Esophagus muscularis mucosa (tissue), 4 donors: ENCODE results near the gene KRT86.

Experiments
- EP300 ChIP-seq: sonication (generic); formaldehyde crosslinking; IDR thresholded peaks from one replicate; pipeline ENCODE4 v1.6.1; 2017; ENCODE audit warnings: antibody characterized with exemption
- POLR2A ChIP-seq: fragments of 450-650 bp; IDR thresholded peaks from one replicate; pipeline ENCODE4 v1.6.1; 2017; ENCODE audit warnings: antibody characterized with exemption, moderate library complexity, mild to moderate bottlenecking, low read depth
- TF ChIP-seq, protein P1 (sequence below), 3 experiments: fragments of 200-600 bp in 2 of 3; fragments of 450-650 bp in 1 of 3; sonication (generic) in 2 of 3; IDR thresholded peaks; one replicate each; pipeline ENCODE4 v1.5.1; 2017 to 2019; ENCODE audit warnings: antibody characterized with exemption in 3 of 3, mild to moderate bottlenecking in 2 of 3, moderate library complexity in 1 of 3

DNA sequence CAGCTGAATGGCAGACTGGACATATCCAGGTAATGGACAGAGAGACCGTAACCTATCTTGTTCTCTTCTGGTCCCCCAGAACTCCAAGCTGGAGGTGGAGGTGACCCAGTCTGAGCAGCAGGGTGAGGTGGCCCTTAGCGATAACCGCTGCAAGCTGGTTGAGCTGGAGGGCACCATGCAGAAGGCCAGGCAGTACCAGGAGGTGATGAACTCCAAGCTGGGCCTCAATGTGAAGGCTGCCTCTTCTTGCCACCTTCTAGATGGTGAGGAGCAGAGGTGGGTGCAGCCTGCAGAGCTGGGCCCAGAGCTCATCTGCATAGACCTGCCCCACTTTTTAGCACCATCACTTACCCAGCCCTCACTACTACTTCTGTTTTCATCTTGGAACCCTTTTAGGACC, 7.2 kb upstream of the KRT86 start:
- TF ChIP-seq, protein P1, sequence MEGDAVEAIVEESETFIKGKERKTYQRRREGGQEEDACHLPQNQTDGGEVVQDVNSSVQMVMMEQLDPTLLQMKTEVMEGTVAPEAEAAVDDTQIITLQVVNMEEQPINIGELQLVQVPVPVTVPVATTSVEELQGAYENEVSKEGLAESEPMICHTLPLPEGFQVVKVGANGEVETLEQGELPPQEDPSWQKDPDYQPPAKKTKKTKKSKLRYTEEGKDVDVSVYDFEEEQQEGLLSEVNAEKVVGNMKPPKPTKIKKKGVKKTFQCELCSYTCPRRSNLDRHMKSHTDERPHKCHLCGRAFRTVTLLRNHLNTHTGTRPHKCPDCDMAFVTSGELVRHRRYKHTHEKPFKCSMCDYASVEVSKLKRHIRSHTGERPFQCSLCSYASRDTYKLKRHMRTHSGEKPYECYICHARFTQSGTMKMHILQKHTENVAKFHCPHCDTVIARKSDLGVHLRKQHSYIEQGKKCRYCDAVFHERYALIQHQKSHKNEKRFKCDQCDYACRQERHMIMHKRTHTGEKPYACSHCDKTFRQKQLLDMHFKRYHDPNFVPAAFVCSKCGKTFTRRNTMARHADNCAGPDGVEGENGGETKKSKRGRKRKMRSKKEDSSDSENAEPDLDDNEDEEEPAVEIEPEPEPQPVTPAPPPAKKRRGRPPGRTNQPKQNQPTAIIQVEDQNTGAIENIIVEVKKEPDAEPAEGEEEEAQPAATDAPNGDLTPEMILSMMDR (IDR thresholded peaks at IDR 0.05), result no peak
- TF ChIP-seq POLR2A (no peak), EP300 (no peak)
